Measurements from ENCODE around the gene YARS1.

Gene YARS1

GRCh38 chr1:32817159-32817814 is at the start of gene YARS1, which contains the start of gene S100PBP:
TSS of gene YARS1 (minus strand) at chr1:32817358. CDS start at chr1:32817244, 114 bp downstream.
TSS of gene S100PBP (plus strand) at chr1:32817653. CDS start at chr1:32826100, 8,447 bp downstream.
- in situ Hi-C loops (cut with HindIII; ENCODE audit: low sequenced_read_pairs): no loop called here
- DNase-seq (ENCODE audit: low read depth): peak; percentile 93
- TF ChIP-seq, protein P1, sequence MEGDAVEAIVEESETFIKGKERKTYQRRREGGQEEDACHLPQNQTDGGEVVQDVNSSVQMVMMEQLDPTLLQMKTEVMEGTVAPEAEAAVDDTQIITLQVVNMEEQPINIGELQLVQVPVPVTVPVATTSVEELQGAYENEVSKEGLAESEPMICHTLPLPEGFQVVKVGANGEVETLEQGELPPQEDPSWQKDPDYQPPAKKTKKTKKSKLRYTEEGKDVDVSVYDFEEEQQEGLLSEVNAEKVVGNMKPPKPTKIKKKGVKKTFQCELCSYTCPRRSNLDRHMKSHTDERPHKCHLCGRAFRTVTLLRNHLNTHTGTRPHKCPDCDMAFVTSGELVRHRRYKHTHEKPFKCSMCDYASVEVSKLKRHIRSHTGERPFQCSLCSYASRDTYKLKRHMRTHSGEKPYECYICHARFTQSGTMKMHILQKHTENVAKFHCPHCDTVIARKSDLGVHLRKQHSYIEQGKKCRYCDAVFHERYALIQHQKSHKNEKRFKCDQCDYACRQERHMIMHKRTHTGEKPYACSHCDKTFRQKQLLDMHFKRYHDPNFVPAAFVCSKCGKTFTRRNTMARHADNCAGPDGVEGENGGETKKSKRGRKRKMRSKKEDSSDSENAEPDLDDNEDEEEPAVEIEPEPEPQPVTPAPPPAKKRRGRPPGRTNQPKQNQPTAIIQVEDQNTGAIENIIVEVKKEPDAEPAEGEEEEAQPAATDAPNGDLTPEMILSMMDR (IDR thresholded peaks at IDR 0.05; ENCODE audit: low read depth, low read length, missing control alignments): no peak
- H3K4me3 ChIP-seq (ENCODE audit: low read depth, low read length): peak within 1 kb of the TSS; percentile 99

GRCh38 chr1:32865639-32866405 is 48.7 kb upstream of the YARS1 start:
- in situ Hi-C loops (cut with HindIII; ENCODE audit: low sequenced_read_pairs): no loop called here
- H3K4me3 ChIP-seq (ENCODE audit: low read depth, low read length): no peak overlapping the region
- TF ChIP-seq, protein P1 (IDR thresholded peaks at IDR 0.05; ENCODE audit: low read depth, low read length, missing control alignments): no peak
- no peak for DNase-seq (ENCODE audit: low read depth)

GRCh38 chr1:32864375-32865019 is 47.3 kb upstream of the YARS1 start:
- in situ Hi-C loops (cut with HindIII; ENCODE audit: low sequenced_read_pairs): no loop called here
- H3K4me3 ChIP-seq (ENCODE audit: low read depth, low read length): no peak overlapping the region
- DNase-seq (ENCODE audit: low read depth): no peak
- TF ChIP-seq, protein P1 (IDR thresholded peaks at IDR 0.05; ENCODE audit: low read depth, low read length, missing control alignments): no peak

DNA sequence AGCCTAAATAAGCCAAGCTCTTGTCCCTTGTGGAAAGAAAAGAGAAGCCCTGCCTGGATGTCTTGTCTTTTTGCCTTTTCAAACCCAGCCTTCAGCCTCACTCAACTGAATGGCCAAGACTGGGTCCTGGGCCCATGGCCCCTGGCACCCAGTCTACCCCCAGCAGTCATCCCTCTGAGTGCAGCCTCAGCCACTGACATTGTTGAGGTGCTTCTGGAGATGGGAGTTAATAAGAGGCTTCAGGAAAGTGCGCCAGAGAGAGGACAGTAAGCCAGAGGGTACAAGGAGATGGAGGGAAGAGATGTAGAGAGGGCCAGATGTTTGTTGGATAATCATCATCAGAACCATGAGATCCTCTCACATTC is 46.7 kb upstream of the YARS1 start:
- DNase-seq (ENCODE audit: low read depth): no peak
- no peak overlapping the region for H3K4me3 ChIP-seq (ENCODE audit: low read depth, low read length)
- in situ Hi-C loops (cut with HindIII; ENCODE audit: low sequenced_read_pairs): no loop called here
- TF ChIP-seq, protein P1 (IDR thresholded peaks at IDR 0.05; ENCODE audit: low read depth, low read length, missing control alignments): no peak

- H3K4me3 ChIP-seq (ENCODE audit: low read depth, low read length): no peak overlapping the region
- in situ Hi-C loops (cut with HindIII; ENCODE audit: low sequenced_read_pairs): no loop called here
- TF ChIP-seq, protein P1 (IDR thresholded peaks at IDR 0.05; ENCODE audit: low read depth, low read length, missing control alignments): no peak
- no peak for DNase-seq (ENCODE audit: low read depth)
Measured at GRCh38 chr1:32863218-32863880, 46.2 kb upstream of the YARS1 start.
